MG63 (cell line): ENCODE measurements around the gene CLPTM1. TPM values are rescaled to one million over a fixed set of nuclear protein-coding genes. Genes with fewer than 3 reads are reported as not detected.
"Not testable (repeated sequence)": the region's sequence is repeated elsewhere in the genome, so short reads cannot be mapped to it uniquely, and the experiment has no call there.

Source experiments
- DNase-seq: peaks from one replicate; pipeline ENCODE4 v3.0.0-alpha.2; 2020
- H3K27me3 ChIP-seq: fragments of 250-450 bp; sonication (Bioruptor Pico); 2 replicates; pipeline ENCODE4 v1.5.1; 2020; ENCODE audit warnings: mild to moderate bottlenecking, moderate library complexity
- H3K36me3 ChIP-seq: fragments of 250-450 bp; sonication (Bioruptor Pico); 2 replicates; pipeline ENCODE4 v1.5.1; 2020; ENCODE audit warnings: mild to moderate bottlenecking, moderate library complexity
- H3K4me3 ChIP-seq: fragments of 250-450 bp; sonication (Bioruptor Pico); 2 replicates; pipeline ENCODE4 v1.5.1; 2020; ENCODE audit warnings: mild to moderate bottlenecking, moderate library complexity
- H3K9me3 ChIP-seq: fragments of 250-450 bp; sonication (Bioruptor Pico); 2 replicates; pipeline ENCODE4 v1.5.1; 2020; ENCODE audit warnings: mild to moderate bottlenecking, moderate library complexity
- total RNA-seq: library from RNA; depleted of rRNA; stranded (reverse); fragments of >200 nt; shearing (Covaris generic); gene quantifications from 2 replicates; pipeline ENCODE4 v1.2.3, GENCODE V29; 2014; ENCODE audit warnings: low replicate concordance

Gene CLPTM1
- total RNA-seq, 1 experiment from 2014 or later = 14.0 TPM

DNA sequence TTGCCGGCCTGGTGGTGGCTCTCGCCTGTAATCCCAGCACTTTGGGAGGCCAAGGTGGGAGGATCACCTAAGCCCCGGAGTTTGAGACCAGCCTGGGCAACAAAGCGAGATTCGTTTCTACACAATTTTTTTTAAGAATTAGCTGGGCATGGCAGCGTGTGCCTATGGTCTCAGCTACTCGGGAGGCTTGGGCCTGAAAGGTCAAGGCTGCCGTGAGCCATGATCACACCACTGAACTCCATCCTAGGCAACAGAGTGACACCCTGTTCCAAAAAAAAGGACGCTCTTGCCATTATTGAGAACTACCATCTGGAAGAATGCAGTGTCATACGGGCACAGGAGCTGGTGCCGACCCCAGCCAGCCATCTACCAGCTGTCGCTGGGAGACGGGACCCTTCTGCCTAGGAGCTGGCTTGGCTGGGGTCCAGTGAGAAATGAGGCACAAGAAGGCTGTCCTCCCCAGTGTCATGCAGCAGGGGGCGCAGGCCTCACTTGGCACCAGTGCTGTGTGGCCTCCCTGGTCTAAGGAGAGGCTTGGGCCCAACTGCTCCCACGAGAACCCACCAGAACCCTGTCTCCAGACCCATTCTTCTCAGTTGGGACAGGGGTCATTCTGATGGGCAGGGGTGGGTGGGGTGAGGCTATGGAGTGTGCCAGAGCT lies 33.8 kb downstream of the CLPTM1 start:
- no peak overlapping the region for H3K4me3 ChIP-seq
- H3K27me3 ChIP-seq = no peaks in the 10 kb centered on the region
- peak; percentile 60 for DNase-seq
- no peaks in the 10 kb centered on the region for H3K9me3 ChIP-seq
- H3K36me3 ChIP-seq = peaks cover 57% of the 10 kb centered on the region

GRCh38 chr19:44990459-44990858 lies 35.3 kb downstream of the CLPTM1 start:
- Histone ChIP-seq H3K27me3 (no peaks in the 10 kb centered on the region), H3K9me3 (no peaks in the 10 kb centered on the region), H3K4me3 (no peak overlapping the region), H3K36me3 (peaks cover 44% of the 10 kb centered on the region)
- DNase-seq = no peak

GRCh38 chr19:44990966-44991365 lies 35.8 kb downstream of the CLPTM1 start:
- H3K9me3 ChIP-seq = no peaks in the 10 kb centered on the region
- peaks cover 44% of the 10 kb centered on the region for H3K36me3 ChIP-seq
- no peak for DNase-seq
- H3K27me3 ChIP-seq = no peaks in the 10 kb centered on the region
- H3K4me3 ChIP-seq = no peak overlapping the region

DNA sequence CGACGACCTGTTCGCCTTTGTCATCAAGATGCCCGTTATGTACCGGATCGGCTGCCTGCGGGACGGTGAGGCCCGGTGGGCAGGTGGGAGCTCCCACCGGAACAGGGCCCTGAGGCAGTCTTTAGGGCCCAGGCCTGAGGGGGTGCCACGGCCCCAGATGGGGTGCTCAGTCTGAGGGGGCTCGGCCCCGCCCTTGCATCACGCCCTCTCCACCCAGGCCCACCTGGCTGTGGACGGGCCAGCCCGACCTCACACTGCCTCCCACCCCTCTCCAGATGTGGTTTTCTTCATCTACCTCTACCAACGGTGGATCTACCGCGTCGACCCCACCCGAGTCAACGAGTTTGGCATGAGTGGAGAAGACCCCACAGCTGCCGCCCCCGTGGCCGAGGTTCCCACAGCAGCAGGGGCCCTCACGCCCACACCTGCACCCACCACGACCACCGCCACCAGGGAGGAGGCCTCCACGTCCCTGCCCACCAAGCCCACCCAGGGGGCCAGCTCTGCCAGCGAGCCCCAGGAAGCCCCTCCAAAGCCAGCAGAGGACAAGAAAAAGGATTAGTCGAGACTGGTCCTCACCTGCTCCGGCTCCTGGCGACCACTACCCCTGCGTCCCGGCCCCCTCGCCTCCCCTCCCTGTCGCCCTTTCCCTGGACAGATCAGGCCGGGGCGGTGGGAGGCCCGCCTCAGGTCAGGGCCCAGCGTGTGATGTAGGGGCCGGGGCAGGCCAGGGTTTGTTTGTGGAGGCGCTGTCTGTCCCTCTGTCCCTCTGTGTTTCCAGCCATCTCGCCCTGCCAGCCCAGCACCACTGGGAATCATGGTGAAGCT lies 37.4 kb downstream of the CLPTM1 start:
- Histone ChIP-seq H3K9me3 (no peaks in the 10 kb centered on the region), H3K27me3 (no peaks in the 10 kb centered on the region), H3K36me3 (peaks cover 43% of the 10 kb centered on the region), H3K4me3 (no peak overlapping the region)
- no peak for DNase-seq

DNA sequence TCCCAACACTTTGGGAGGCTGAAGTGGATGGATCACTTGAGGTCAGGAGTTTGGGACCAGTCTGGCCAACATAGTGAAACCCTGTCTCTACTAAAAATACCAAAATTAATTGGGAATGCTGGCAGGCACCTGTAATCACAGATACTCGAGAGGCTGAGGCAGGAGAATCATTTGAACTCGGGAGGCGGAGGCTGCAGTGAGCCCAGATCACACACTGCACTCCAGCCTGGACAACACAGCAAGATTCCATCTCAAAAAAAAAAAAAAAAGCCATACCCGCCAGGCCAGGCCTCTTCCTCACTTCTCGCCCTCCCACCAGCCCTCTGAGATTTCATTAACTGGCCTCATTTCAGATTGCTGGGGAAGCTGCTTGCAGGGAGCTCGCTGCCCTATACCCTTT lies 38.3 kb downstream of the CLPTM1 start:
- Histone ChIP-seq H3K4me3 (no peak overlapping the region), H3K9me3 (no peaks in the 10 kb centered on the region), H3K27me3 (no peaks in the 10 kb centered on the region), H3K36me3 (peaks cover 33% of the 10 kb centered on the region)
- no peak for DNase-seq

GRCh38 chr19:44993926-44994537 lies 38.9 kb downstream of the CLPTM1 start:
- peaks cover 28% of the 10 kb centered on the region for H3K36me3 ChIP-seq
- DNase-seq = no peak
- H3K9me3 ChIP-seq = no peaks in the 10 kb centered on the region
- H3K4me3 ChIP-seq = no peak overlapping the region
- H3K27me3 ChIP-seq = no peaks in the 10 kb centered on the region

DNA sequence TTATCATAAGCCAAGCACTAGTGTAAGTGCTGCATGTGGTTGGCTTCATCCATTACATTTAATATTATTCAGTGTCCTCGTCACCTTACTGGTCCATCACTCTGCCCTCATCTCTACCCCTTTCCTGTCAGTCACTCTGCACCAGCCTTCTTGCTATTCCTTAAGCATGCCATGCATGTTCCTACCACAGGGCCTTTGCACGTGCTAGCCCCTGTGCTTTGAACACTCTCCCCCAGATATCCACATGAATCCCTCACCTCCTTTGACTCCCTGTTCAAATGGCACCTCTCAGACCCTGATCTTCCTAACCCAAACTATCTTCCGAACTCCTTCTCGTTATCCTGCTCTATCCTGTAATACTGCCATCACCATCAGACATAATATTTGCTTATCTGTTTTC lies 42.8 kb downstream of the CLPTM1 start:
- Histone ChIP-seq H3K36me3 (no peaks in the 10 kb centered on the region; the same call in 1 of the 2 replicates), H3K27me3 (no peaks in the 10 kb centered on the region), H3K9me3 (no peaks in the 10 kb centered on the region), H3K4me3 (no peak overlapping the region)
- no peak for DNase-seq

DNA sequence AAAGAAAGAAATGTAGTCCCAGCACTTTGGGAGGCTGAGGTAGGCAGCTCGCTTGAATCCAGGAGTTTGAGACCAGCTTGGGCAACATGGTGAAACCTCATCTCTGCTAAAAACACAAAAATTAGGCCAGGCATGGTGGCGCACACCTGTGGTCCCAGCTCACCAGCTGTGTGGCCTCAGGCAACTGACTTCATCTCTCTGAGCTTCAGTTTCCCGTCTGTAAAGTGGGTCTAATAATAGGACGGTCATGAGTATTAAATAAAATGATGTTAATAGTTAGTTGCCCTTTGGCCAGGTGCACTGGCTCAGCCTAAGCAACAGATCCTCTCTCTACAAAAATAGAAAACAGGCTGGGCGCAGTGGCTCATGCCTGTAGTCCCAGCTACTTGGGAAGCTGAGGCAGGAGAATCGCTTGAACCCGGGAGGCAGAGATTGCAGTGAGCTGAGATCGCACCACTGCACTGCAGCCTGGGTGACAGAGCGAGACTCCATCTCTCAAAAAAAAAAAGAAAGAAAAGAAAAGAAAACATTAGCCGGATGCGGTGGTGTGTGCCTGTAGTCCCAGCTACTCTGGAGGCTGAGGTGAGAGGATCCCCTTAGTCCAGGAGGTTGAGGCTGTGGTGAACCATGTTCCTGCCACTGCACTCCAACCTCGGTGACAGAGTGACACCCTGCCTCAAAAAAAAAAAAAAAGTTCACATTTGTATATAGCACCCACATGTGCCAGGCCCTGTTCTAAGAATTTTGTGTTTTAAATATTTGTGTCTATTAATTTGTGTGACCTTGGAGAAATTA lies 44.1 kb downstream of the CLPTM1 start:
- not testable (repeated sequence) for H3K27me3 ChIP-seq, H3K4me3 ChIP-seq, H3K9me3 ChIP-seq, DNase-seq, H3K36me3 ChIP-seq

- H3K4me3 ChIP-seq = peak overlapping the region; percentile 68
- not testable (repeated sequence) for H3K27me3 ChIP-seq, H3K36me3 ChIP-seq, DNase-seq, H3K9me3 ChIP-seq
These were observed 45.5 kb downstream of the CLPTM1 start for GRCh38 chr19:45000665-45001064.

GRCh38 chr19:45001087-45001739 lies 46.0 kb downstream of the CLPTM1 start, which contains the start of gene RELB:
TSS of gene RELB (plus strand) at chr19:45001464. CDS start at chr19:45001580, 116 bp downstream.
- peak; percentile 90 for DNase-seq
- peak within 1 kb of the TSS; percentile 68 for H3K4me3 ChIP-seq
- peaks cover 2% of the 10 kb centered on the region; the same call in 1 of the 2 replicates for H3K36me3 ChIP-seq
- no peaks in the 10 kb centered on the region for H3K9me3 ChIP-seq
- H3K27me3 ChIP-seq = no peaks in the 10 kb centered on the region

GRCh38 chr19:45003485-45003884 lies 48.3 kb downstream of the CLPTM1 start:
- Histone ChIP-seq H3K4me3 (no peak overlapping the region), H3K9me3 (no peaks in the 10 kb centered on the region), H3K27me3 (no peaks in the 10 kb centered on the region), H3K36me3 (peaks cover 5% of the 10 kb centered on the region)
- DNase-seq = no peak

GRCh38 chr19:45005787-45006186 lies 50.6 kb downstream of the CLPTM1 start:
- no peak overlapping the region for H3K4me3 ChIP-seq
- H3K9me3 ChIP-seq = no peaks in the 10 kb centered on the region
- H3K36me3 ChIP-seq = peaks cover 5% of the 10 kb centered on the region
- no peak for DNase-seq
- no peaks in the 10 kb centered on the region for H3K27me3 ChIP-seq

DNA sequence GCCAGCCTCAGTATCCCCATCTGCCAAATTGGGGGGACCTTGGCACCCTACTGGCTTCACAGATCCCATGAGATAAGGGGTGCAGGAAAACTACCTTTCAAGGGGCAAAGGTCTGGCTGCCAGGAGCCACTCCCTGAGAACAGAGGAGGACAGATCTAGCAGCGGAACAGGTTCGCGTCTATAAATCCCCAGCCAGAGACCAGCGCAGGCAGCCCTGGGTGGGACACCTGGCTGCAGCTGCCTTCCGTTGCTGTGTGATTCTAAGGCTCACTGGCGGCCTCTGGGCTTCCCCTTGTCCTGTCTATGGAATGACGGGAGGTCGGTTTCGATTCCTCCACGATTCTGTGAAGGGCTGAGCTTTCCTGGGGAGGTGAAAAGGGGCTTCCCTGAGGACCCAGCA lies 53.4 kb downstream of the CLPTM1 start:
- peaks cover 8% of the 10 kb centered on the region; the same call in 1 of the 2 replicates for H3K36me3 ChIP-seq
- H3K27me3 ChIP-seq = no peaks in the 10 kb centered on the region
- DNase-seq = no peak
- H3K9me3 ChIP-seq = no peaks in the 10 kb centered on the region
- no peak overlapping the region for H3K4me3 ChIP-seq

GRCh38 chr19:45009625-45010255 lies 54.6 kb downstream of the CLPTM1 start:
- DNase-seq = no peak
- no peak overlapping the region for H3K4me3 ChIP-seq
- H3K9me3 ChIP-seq = no peaks in the 10 kb centered on the region
- peaks cover 7% of the 10 kb centered on the region; the same call in 1 of the 2 replicates for H3K36me3 ChIP-seq
- H3K27me3 ChIP-seq = no peaks in the 10 kb centered on the region

- no peaks in the 10 kb centered on the region for H3K27me3 ChIP-seq
- H3K9me3 ChIP-seq = no peaks in the 10 kb centered on the region
- peaks cover 7% of the 10 kb centered on the region; the same call in 1 of the 2 replicates for H3K36me3 ChIP-seq
- H3K4me3 ChIP-seq = no peak overlapping the region
- DNase-seq = no peak
These were observed 55.1 kb downstream of the CLPTM1 start for GRCh38 chr19:45010306-45010705.

DNA sequence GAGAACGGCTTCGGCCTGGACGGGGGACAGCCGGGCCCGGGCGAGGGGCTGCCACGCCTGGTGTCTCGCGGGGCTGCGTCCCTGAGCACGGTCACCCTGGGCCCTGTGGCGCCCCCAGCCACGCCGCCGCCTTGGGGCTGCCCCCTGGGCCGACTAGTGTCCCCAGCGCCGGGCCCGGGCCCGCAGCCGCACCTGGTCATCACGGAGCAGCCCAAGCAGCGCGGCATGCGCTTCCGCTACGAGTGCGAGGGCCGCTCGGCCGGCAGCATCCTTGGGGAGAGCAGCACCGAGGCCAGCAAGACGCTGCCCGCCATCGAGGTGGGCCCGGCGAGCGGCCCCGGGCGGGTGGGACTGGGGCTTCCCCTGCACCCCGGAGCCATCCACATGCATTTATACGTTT lies 56.8 kb downstream of the CLPTM1 start:
- no peak for DNase-seq
- no peaks in the 10 kb centered on the region for H3K27me3 ChIP-seq
- no peak overlapping the region for H3K4me3 ChIP-seq
- H3K9me3 ChIP-seq = no peaks in the 10 kb centered on the region
- peaks cover 7% of the 10 kb centered on the region; the same call in 1 of the 2 replicates for H3K36me3 ChIP-seq
